Liver (tissue), 9 donors: Measurements from ENCODE around the gene LARP4. TPM values are rescaled to one million over a fixed set of nuclear protein-coding genes. Genes with fewer than 3 reads are reported as not detected.

ENCODE experiments used
- DNase-seq: peaks from one replicate; pipeline ENCODE4 v3.0.0-alpha.2; 2017; ENCODE audit warnings: low spot score
- H3K27ac ChIP-seq, 2 donors: one replicate each; pipeline ENCODE4 v1.7.0; 2013; ENCODE audit warnings: inconsistent platforms in 2 of 2, low read length in 2 of 2, control low read depth in 1 of 2, low read depth in 1 of 2, mild to moderate bottlenecking in 1 of 2
- H3K27me3 ChIP-seq, 4 donors: one replicate each; pipeline versions ENCODE4 v1.6.1 to v1.7.0; 2013; ENCODE audit warnings: low read length in 3 of 4, inconsistent platforms in 1 of 4, mild to moderate bottlenecking in 1 of 4, moderate library complexity in 1 of 4; ENCODE audit not compliant: control insufficient read depth in 4 of 4, insufficient read depth in 4 of 4
- H3K36me3 ChIP-seq, 4 donors: one replicate each; pipeline versions ENCODE4 v1.6.1 to v1.7.0; 2013; ENCODE audit warnings: low read length in 3 of 4, mild to moderate bottlenecking in 3 of 4, low read depth in 1 of 4, moderate library complexity in 1 of 4; ENCODE audit not compliant: control insufficient read depth in 4 of 4, insufficient read depth in 3 of 4
- H3K4me1 ChIP-seq, 4 donors: one replicate each; pipeline versions ENCODE4 v1.6.1 to v1.7.0; 2013; ENCODE audit warnings: low read length in 3 of 4, mild to moderate bottlenecking in 3 of 4, moderate library complexity in 1 of 4; ENCODE audit not compliant: control insufficient read depth in 4 of 4, insufficient read depth in 4 of 4
- H3K4me3 ChIP-seq, 3 donors: one replicate each; pipeline versions ENCODE4 v1.6.1 to v1.7.0; 2013; ENCODE audit warnings: low read length in 3 of 3, control low read depth in 1 of 3, low read depth in 1 of 3, mild to moderate bottlenecking in 1 of 3
- H3K9ac ChIP-seq, 2 donors: one replicate each; pipeline ENCODE4 v1.7.0; 2013; ENCODE audit warnings: low read length in 2 of 2, mild to moderate bottlenecking in 2 of 2, moderate library complexity in 2 of 2, control low read depth in 1 of 2, low read depth in 1 of 2
- H3K9me3 ChIP-seq, 4 donors: one replicate each; pipeline versions ENCODE4 v1.6.1 to v1.7.0; 2013; ENCODE audit warnings: low read length in 3 of 4; ENCODE audit not compliant: control insufficient read depth in 4 of 4
- EGR1 ChIP-seq, 2 donors: IDR thresholded peaks; 2 replicates each; pipeline ENCODE4 v1.6.1; 2016 to 2018; ENCODE audit warnings: antibody characterized with exemption in 2 of 2, low read depth in 2 of 2
- FOXA1 ChIP-seq: IDR thresholded peaks from 2 replicates; pipeline ENCODE4 v1.6.1; 2016; ENCODE audit warnings: antibody characterized with exemption
- FOXA2 ChIP-seq: IDR thresholded peaks from 2 replicates; pipeline ENCODE4 v1.6.1; 2016; ENCODE audit warnings: antibody characterized with exemption
- GABPA ChIP-seq, 2 donors: IDR thresholded peaks in 1 of 2; conservative IDR thresholded peaks in 1 of 2; 2 replicates each; pipeline ENCODE4 v1.6.1; 2016; ENCODE audit warnings: antibody characterized with exemption in 2 of 2, mild to moderate bottlenecking in 1 of 2, moderate library complexity in 1 of 2
- HNF4A ChIP-seq, 2 donors: conservative IDR thresholded peaks; 2 replicates each; pipeline ENCODE4 v1.6.1; 2016; ENCODE audit warnings: antibody characterized with exemption in 2 of 2, mild to moderate bottlenecking in 2 of 2
- HNF4G ChIP-seq: IDR thresholded peaks from 2 replicates; pipeline ENCODE4 v1.6.1; 2016; ENCODE audit warnings: antibody characterized with exemption
- JUND ChIP-seq, 2 donors: IDR thresholded peaks; 2 replicates each; pipeline ENCODE4 v1.6.1; 2016; ENCODE audit warnings: antibody characterized with exemption in 2 of 2
- MAX ChIP-seq: IDR thresholded peaks from 2 replicates; pipeline ENCODE4 v1.6.1; 2016; ENCODE audit warnings: antibody characterized with exemption
- RAD21 ChIP-seq, 2 donors: IDR thresholded peaks; 2 replicates each; pipeline ENCODE4 v1.6.1; 2016; ENCODE audit warnings: antibody characterized with exemption in 2 of 2, mild to moderate bottlenecking in 2 of 2
- SP1 ChIP-seq: IDR thresholded peaks from 2 replicates; pipeline ENCODE4 v1.6.1; 2018; ENCODE audit warnings: antibody characterized with exemption, mild to moderate bottlenecking
- TAF1 ChIP-seq: conservative IDR thresholded peaks from 2 replicates; pipeline ENCODE4 v1.6.1; 2016; ENCODE audit warnings: antibody characterized with exemption, mild to moderate bottlenecking
- YY1 ChIP-seq: IDR thresholded peaks from 2 replicates; pipeline ENCODE4 v1.6.1; 2016; ENCODE audit warnings: antibody characterized with exemption, mild to moderate bottlenecking
- ZBTB33 ChIP-seq: IDR thresholded peaks from 2 replicates; pipeline ENCODE4 v1.6.1; 2016; ENCODE audit warnings: antibody characterized with exemption
- WGBS: extraction: QIAGEN DNeasy Blood & Tissue Kit; methylation state at CpG from one replicate; pipeline ENCODE4 v1.1.7; 2013; 5-methylcytosine and 5-hydroxymethylcytosine counted together
- polyA plus RNA-seq, 2 donors: library from polyadenylated mRNA; stranded (reverse) in 1 of 2; unstranded in 1 of 2; fragments of 200-250 nt in 1 of 2; fragments of >200 nt in 1 of 2; fragmentation: Nextera tagmentation in 1 of 2; extraction: Ambion mirVana in 1 of 2; gene quantifications; one replicate each; pipeline versions ENCODE4 v1.2.1 to v1.2.3, GENCODE V29; 2013 to 2015
- total RNA-seq, 2 donors: library from RNA; depleted of rRNA; stranded (reverse); fragments of >200 nt; gene quantifications; one replicate each; pipeline ENCODE4 v1.2.3, GENCODE V29; 2014
- TF ChIP-seq, protein P1 (sequence below): fragments of 150-350 bp; IDR thresholded peaks from 2 replicates; pipeline ENCODE4 v1.5.1; 2017; ENCODE audit warnings: improper control_type of control experiment, low read depth, low read length; ENCODE audit not compliant: missing input control
- TF ChIP-seq, protein P2 (sequence below): IDR thresholded peaks from 2 replicates; pipeline ENCODE4 v1.6.1; 2016; ENCODE audit warnings: antibody characterized with exemption, mild to moderate bottlenecking
- donor health status: healthy.
- donor health status: healthy.
- donor health status: healthy.
- donor health status: healthy.
- donor health status: healthy.

LARP4 gene
- total and polyA plus RNA-seq, 4 donors = 17.3 to 71.0 (median 37.5) TPM

- Histone ChIP-seq H3K27ac (peak overlapping the region; percentile 0 to 65), H3K27me3 (no peaks in the 10 kb centered on the region), H3K36me3 (no peaks in the 10 kb centered on the region), H3K4me3 (no peak overlapping the region), H3K9me3 (no peaks in the 10 kb centered on the region), H3K9ac (no peak overlapping the region), H3K4me1 (peaks cover 3 to 53% (median 38%) of the 10 kb centered on the region in 4 donors)
- TF ChIP-seq EGR1 (IDR thresholded peaks at IDR 0.05; ENCODE audit: low read depth in 2 of 2) (no peak), MAX (no peak), ZBTB33 (no peak), JUND (IDR thresholded peaks at IDR 0.05) (no peak), TAF1 (no peak), RAD21 (IDR thresholded peaks at IDR 0.05) (no peak), FOXA1 (no peak), HNF4G (no peak), FOXA2 (no peak)
- TF ChIP-seq, protein P1, sequence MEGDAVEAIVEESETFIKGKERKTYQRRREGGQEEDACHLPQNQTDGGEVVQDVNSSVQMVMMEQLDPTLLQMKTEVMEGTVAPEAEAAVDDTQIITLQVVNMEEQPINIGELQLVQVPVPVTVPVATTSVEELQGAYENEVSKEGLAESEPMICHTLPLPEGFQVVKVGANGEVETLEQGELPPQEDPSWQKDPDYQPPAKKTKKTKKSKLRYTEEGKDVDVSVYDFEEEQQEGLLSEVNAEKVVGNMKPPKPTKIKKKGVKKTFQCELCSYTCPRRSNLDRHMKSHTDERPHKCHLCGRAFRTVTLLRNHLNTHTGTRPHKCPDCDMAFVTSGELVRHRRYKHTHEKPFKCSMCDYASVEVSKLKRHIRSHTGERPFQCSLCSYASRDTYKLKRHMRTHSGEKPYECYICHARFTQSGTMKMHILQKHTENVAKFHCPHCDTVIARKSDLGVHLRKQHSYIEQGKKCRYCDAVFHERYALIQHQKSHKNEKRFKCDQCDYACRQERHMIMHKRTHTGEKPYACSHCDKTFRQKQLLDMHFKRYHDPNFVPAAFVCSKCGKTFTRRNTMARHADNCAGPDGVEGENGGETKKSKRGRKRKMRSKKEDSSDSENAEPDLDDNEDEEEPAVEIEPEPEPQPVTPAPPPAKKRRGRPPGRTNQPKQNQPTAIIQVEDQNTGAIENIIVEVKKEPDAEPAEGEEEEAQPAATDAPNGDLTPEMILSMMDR = no peak
- TF ChIP-seq, protein P2, sequence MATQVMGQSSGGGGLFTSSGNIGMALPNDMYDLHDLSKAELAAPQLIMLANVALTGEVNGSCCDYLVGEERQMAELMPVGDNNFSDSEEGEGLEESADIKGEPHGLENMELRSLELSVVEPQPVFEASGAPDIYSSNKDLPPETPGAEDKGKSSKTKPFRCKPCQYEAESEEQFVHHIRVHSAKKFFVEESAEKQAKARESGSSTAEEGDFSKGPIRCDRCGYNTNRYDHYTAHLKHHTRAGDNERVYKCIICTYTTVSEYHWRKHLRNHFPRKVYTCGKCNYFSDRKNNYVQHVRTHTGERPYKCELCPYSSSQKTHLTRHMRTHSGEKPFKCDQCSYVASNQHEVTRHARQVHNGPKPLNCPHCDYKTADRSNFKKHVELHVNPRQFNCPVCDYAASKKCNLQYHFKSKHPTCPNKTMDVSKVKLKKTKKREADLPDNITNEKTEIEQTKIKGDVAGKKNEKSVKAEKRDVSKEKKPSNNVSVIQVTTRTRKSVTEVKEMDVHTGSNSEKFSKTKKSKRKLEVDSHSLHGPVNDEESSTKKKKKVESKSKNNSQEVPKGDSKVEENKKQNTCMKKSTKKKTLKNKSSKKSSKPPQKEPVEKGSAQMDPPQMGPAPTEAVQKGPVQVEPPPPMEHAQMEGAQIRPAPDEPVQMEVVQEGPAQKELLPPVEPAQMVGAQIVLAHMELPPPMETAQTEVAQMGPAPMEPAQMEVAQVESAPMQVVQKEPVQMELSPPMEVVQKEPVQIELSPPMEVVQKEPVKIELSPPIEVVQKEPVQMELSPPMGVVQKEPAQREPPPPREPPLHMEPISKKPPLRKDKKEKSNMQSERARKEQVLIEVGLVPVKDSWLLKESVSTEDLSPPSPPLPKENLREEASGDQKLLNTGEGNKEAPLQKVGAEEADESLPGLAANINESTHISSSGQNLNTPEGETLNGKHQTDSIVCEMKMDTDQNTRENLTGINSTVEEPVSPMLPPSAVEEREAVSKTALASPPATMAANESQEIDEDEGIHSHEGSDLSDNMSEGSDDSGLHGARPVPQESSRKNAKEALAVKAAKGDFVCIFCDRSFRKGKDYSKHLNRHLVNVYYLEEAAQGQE = no peak
- DNase-seq = no peak
- WGBS = 61% methylated on average over 6 of the region's 6 CpGs
Measured at GRCh38 chr12:50508414-50508813, 107.7 kb downstream of the LARP4 start.

DNA sequence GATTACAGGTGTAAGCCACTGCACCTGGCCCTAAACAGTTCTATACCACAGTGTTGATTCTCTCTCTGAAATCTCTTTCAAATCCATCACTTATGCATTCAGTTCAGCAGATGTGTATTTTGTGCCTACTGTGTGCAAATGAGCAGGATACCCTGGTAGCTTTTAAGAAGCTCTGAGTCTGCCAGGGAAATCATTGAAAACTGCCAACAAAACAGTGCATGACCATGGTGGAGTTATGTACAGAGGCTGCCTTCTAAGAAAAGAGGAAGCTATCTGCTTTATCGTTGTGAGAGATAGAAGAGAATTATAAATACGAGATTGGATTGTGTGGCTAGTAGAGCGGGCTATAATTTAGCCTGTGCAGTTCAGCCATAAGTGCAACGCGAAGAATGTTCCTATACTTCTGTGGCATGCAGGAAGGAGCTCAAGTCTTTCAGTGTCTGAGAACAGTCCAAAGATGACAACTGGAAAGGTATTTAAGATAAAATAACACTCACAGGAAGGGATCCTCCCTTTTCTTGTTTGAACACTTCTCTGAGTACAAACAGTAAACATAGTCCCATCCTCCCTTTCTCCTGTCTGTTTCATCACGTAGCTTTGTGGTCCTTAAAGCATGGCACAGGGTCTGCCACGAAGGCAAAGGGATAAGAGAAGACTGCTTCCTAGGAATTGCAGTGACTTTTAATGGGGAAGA, 108.4 kb downstream of the LARP4 start:
- Histone ChIP-seq H3K4me3 (no peak overlapping the region), H3K36me3 (no peaks in the 10 kb centered on the region), H3K27ac (peak overlapping the region; percentile 15 to 65), H3K27me3 (no peaks in the 10 kb centered on the region), H3K9ac (peak overlapping the region; percentile 12 to 14), H3K9me3 (no peaks in the 10 kb centered on the region), H3K4me1 (peaks cover 3 to 54% (median 38%) of the 10 kb centered on the region in 4 donors)
- DNase-seq = no peak
- TF ChIP-seq HNF4A (conservative IDR thresholded peaks at IDR 0.05) (no peak), HNF4G (no peak), SP1 (no peak), MAX (no peak), GABPA (IDR thresholded peaks at IDR 0.05 in 1 of 2, conservative IDR thresholded peaks at IDR 0.05 in 1 of 2) (no peak), YY1 (no peak)
- TF ChIP-seq, protein P1 = no peak
- 50% methylated on average over 7 of the region's 7 CpGs for WGBS
